ENCODE measurements around the gene CIT. TPM values are rescaled to one million over a fixed set of nuclear protein-coding genes. Genes with fewer than 3 reads are reported as not detected.

Gene CIT
- total and polyA plus RNA-seq, 7 donors, result 1.2 to 9.2 (median 5.4) TPM

GRCh38 chr12:119788786-119789185 is 88.3 kb downstream of the CIT start:
- intact Hi-C loops (cut with DNase I), result no loop called here
- WGBS, 2 donors, result 98 to 99% methylated on average over 1 of the region's 1 CpG
- no peak for DNase-seq
- H3K4me1 ChIP-seq, result no peaks in the 10 kb centered on the region
- no peak overlapping the region for H3K27ac ChIP-seq
- no peaks in the 10 kb centered on the region for H3K36me3 ChIP-seq
- peaks cover 0 to 3% (median 0%) of the 10 kb centered on the region in 4 donors for H3K9me3 ChIP-seq
- H3K4me3 ChIP-seq, result no peak overlapping the region
- no peaks in the 10 kb centered on the region for H3K27me3 ChIP-seq
- no peak for TF ChIP-seq POLR2AphosphoS5 (IDR thresholded peaks at IDR 0.05)
- no peak for TF ChIP-seq CTCF (IDR thresholded peaks at IDR 0.05)
- TF ChIP-seq POLR2A (IDR thresholded peaks at IDR 0.05), result no peak
- no peak for TF ChIP-seq EP300 (IDR thresholded peaks at IDR 0.05)

- H3K36me3 ChIP-seq, result no peaks in the 10 kb centered on the region
- no peak for DNase-seq
- H3K27me3 ChIP-seq, result no peaks in the 10 kb centered on the region
- TF ChIP-seq EP300 (IDR thresholded peaks at IDR 0.05) (no peak), CTCF (IDR thresholded peaks at IDR 0.05) (no peak), POLR2AphosphoS5 (IDR thresholded peaks at IDR 0.05) (no peak), POLR2A (IDR thresholded peaks at IDR 0.05) (no peak)
- 94 to 96% methylated on average over 4 of the region's 4 CpGs for WGBS, 2 donors
- H3K4me1 ChIP-seq, result no peaks in the 10 kb centered on the region
- H3K27ac ChIP-seq, result no peak overlapping the region
- peaks cover 0 to 3% (median 0%) of the 10 kb centered on the region in 4 donors for H3K9me3 ChIP-seq
- intact Hi-C loops (cut with DNase I), result no loop called here
- H3K4me3 ChIP-seq, result no peak overlapping the region
These were observed 90.6 kb downstream of the CIT start for GRCh38 chr12:119786539-119786938.

- TF ChIP-seq CTCF (IDR thresholded peaks at IDR 0.05), result no peak
- no peak for TF ChIP-seq POLR2AphosphoS5 (IDR thresholded peaks at IDR 0.05)
- TF ChIP-seq EP300 (IDR thresholded peaks at IDR 0.05), result no peak
- TF ChIP-seq POLR2A (IDR thresholded peaks at IDR 0.05), result no peak
- no peaks in the 10 kb centered on the region for H3K4me1 ChIP-seq
- H3K36me3 ChIP-seq, result no peaks in the 10 kb centered on the region
- H3K4me3 ChIP-seq, result no peak overlapping the region
- H3K27me3 ChIP-seq, result no peaks in the 10 kb centered on the region
- no peak for DNase-seq
- H3K27ac ChIP-seq, result no peak overlapping the region
- peaks cover 0 to 3% (median 0%) of the 10 kb centered on the region in 4 donors for H3K9me3 ChIP-seq
- intact Hi-C loops (cut with DNase I), result no loop called here
- 97 to 98% methylated on average over 17 of the region's 17 CpGs for WGBS, 2 donors
These were observed 92.4 kb downstream of the CIT start for GRCh38 chr12:119784673-119785072.

- Histone ChIP-seq H3K4me1 (no peaks in the 10 kb centered on the region), H3K4me3 (no peak overlapping the region), H3K9me3 (peaks cover 0 to 3% (median 0%) of the 10 kb centered on the region in 4 donors), H3K27ac (no peak overlapping the region), H3K36me3 (no peaks in the 10 kb centered on the region), H3K27me3 (no peaks in the 10 kb centered on the region)
- intact Hi-C loops (cut with DNase I), result no loop called here
- no peak for DNase-seq
- TF ChIP-seq EP300 (IDR thresholded peaks at IDR 0.05) (no peak), CTCF (IDR thresholded peaks at IDR 0.05) (no peak), POLR2AphosphoS5 (IDR thresholded peaks at IDR 0.05) (no peak), POLR2A (IDR thresholded peaks at IDR 0.05) (no peak)
- 87 to 94% methylated on average over 6 of the region's 6 CpGs for WGBS, 2 donors
These were observed 93.3 kb downstream of the CIT start for GRCh38 chr12:119783787-119784186.

GRCh38 chr12:119781804-119782203 is 95.3 kb downstream of the CIT start:
- intact Hi-C loops (cut with DNase I), result no loop called here
- TF ChIP-seq EP300 (IDR thresholded peaks at IDR 0.05) (no peak), CTCF (IDR thresholded peaks at IDR 0.05) (no peak), POLR2AphosphoS5 (IDR thresholded peaks at IDR 0.05) (no peak)

More at GRCh38 chr12:119781804-119782203, 95.3 kb downstream of the CIT start:
- no peaks in the 10 kb centered on the region for H3K4me1 ChIP-seq
- no peaks in the 10 kb centered on the region for H3K36me3 ChIP-seq
- H3K27ac ChIP-seq, result no peak overlapping the region
- peaks cover 0 to 3% (median 0%) of the 10 kb centered on the region in 4 donors for H3K9me3 ChIP-seq
- no peak overlapping the region for H3K4me3 ChIP-seq
- no peaks in the 10 kb centered on the region for H3K27me3 ChIP-seq
- DNase-seq, result no peak
- 85 to 95% methylated on average over 2 of the region's 2 CpGs for WGBS, 2 donors

Data from sigmoid colon (tissue), 7 donors.